ENCODE results near the gene DLK1.

Gene DLK1

DNA sequence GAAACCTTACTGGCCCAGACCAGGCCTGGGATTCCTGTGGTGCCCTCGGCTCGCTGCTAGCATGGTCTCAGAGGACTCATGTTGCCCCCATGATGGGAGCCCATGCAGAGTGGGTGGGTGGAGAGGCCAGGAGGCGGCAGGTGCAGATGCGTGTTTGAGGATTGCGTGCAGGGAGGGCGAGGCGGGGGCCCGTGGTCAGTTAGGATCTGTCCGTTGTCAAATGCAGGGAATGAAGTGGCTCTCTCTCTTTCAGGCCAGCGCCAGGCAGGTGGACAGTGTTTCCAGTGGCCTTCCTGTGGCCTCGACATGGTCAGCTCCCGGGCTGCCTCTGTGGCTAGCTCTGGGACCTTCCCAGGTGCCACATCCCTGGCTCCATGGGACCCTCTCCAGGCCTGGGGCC is 39.3 kb upstream of the DLK1 start:
- no peak overlapping the region for H3K4me3 ChIP-seq (ENCODE audit: control insufficient read depth, low read depth, low read length)
- DNase-seq (ENCODE audit: low read depth) = no peak
- TF ChIP-seq, protein P1, sequence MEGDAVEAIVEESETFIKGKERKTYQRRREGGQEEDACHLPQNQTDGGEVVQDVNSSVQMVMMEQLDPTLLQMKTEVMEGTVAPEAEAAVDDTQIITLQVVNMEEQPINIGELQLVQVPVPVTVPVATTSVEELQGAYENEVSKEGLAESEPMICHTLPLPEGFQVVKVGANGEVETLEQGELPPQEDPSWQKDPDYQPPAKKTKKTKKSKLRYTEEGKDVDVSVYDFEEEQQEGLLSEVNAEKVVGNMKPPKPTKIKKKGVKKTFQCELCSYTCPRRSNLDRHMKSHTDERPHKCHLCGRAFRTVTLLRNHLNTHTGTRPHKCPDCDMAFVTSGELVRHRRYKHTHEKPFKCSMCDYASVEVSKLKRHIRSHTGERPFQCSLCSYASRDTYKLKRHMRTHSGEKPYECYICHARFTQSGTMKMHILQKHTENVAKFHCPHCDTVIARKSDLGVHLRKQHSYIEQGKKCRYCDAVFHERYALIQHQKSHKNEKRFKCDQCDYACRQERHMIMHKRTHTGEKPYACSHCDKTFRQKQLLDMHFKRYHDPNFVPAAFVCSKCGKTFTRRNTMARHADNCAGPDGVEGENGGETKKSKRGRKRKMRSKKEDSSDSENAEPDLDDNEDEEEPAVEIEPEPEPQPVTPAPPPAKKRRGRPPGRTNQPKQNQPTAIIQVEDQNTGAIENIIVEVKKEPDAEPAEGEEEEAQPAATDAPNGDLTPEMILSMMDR (IDR thresholded peaks at IDR 0.05; ENCODE audit: control insufficient read depth, insufficient read depth, low read depth, low read length, missing control alignments) = no peak

DNA sequence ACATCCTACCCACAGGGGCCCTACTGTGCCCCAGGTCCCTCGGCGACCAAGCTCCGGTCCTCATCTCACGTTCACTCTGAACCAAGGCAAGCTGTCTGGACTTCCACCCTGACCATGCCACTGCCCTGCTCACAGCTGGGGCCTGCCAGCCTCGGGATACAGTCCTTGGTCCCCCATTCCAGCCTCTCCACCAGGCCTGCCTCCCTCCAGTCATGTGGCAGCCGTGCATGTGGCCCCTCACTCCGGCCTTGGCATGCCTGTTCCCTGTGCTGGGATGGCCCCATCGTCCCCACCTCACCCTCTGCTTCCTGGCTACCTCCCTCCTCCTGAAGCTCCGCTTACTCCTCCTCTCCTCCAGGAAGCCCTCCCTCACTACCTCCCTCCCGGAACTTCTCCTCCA is 38.6 kb upstream of the DLK1 start:
- DNase-seq (ENCODE audit: low read depth) = no peak
- H3K4me3 ChIP-seq (ENCODE audit: control insufficient read depth, low read depth, low read length) = no peak overlapping the region
- TF ChIP-seq, protein P1 (IDR thresholded peaks at IDR 0.05; ENCODE audit: control insufficient read depth, insufficient read depth, low read depth, low read length, missing control alignments) = no peak

DNA sequence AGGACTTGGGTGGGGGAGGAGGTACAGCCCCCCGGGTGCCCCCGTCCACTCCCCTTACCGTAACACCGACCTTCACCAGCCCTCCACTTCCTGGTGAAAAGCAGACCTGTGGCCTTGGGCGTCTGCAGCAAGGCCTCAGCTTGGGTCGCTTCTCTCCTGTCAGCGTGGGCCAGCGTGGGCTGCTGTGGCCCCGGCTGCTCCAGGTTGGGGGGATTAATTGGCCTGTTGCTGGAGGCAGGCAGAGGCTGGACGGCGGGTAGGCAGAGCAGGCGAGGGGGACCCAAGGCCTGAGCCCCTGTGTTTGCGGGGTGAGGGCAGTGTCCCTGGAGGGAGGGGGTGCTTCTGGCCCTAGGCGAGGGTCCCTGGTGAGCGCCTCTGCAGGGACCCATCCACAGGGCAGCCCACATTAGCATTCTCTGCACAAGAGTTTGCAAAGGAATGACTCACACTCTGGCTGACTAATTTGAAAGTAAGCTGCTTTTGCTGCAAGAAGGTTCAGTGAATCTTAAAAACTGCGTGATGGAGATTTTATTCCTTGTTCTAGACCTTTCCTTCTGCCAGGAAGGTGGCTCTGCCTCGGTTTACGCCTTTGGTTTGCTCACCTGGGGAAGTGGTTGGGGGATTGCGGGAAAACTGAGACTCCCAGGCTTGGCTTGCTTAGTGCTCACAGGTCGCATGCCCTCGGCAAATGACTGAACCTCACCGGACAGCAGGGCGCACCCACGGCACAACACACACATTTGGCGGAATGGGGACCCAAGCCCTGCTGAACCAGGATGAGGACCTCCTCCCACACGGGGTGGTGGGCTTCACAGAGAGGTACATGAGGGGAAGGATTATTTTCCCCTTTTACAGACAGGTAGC is 37.9 kb upstream of the DLK1 start:
- no peak overlapping the region for H3K4me3 ChIP-seq (ENCODE audit: control insufficient read depth, low read depth, low read length)
- TF ChIP-seq, protein P1 (IDR thresholded peaks at IDR 0.05; ENCODE audit: control insufficient read depth, insufficient read depth, low read depth, low read length, missing control alignments) = no peak
- no peak for DNase-seq (ENCODE audit: low read depth)

DNA sequence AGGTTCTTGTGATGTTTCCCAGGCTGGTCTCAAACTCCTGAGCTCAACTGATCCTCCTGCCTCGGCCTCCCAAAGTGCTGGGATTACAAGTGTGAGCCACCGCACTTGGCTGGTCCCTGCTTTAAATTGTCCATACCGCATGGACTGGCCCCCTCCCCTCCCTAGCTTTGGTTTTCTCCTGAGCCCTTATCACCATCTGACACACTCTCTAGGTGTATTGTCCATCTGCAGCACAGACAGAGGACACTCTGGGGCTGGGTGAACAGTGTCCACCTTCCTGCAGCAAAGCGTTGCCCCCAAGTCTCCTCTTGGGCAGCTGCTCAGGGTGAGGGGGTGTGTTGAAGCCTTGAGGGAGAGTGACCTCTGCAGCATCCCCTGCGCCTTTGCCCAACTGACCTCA is 36.0 kb upstream of the DLK1 start:
- no peak overlapping the region for H3K4me3 ChIP-seq (ENCODE audit: control insufficient read depth, low read depth, low read length)
- DNase-seq (ENCODE audit: low read depth) = no peak
- TF ChIP-seq, protein P1 (IDR thresholded peaks at IDR 0.05; ENCODE audit: control insufficient read depth, insufficient read depth, low read depth, low read length, missing control alignments) = no peak

DNA sequence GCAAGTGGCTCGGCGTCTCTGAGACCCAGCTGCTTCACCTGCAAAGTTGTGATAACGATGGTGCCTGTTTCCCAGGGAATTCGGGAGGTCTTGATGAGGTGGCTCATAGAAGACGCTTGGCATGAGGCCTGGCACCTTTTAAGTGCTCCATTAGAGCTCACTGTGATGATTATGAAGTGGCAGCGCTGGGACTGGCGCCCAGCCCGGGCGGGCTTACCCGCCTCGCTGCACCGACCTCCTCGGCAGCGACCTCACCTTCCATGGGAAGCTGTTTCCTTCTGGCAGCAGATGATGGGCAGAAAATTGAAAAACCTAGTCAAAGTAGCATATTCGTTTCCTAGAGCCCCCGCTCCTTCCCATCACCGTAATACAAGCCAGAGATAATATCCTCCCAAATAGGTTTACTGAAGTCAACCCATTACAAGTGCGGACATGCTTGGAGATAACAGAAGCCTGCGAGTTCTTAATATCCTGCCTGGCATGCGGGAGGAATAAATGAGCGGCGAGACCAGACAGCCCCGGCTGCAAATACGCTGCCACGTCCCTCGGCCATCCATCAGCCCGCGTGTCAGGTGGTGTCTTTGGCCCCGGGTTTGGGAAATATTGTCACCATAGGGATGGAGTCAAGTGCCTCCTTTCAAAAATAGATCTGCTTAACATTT is 35.2 kb upstream of the DLK1 start:
- no peak overlapping the region for H3K4me3 ChIP-seq (ENCODE audit: control insufficient read depth, low read depth, low read length)
- TF ChIP-seq, protein P1 (IDR thresholded peaks at IDR 0.05; ENCODE audit: control insufficient read depth, insufficient read depth, low read depth, low read length, missing control alignments) = no peak
- DNase-seq (ENCODE audit: low read depth) = no peak

DNA sequence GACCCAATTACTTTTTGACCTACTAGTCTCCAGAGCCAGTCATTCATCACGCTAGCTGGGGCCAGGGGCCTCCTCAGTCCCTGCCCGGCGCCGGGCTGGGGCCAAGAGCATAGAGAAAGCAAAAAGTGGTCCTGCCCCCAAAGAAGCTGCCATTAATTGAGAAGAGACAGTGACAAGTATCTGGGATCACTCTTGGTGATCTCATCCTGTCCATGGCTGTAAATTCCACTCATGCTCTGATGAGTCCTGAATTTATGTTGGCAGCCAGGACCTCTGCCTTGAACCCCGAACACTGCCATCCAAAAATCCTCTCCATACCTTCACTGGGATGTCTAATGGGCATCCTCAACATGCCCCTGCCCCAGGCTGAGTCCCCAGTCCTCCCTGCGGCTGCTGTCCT is 34.4 kb upstream of the DLK1 start:
- no peak for DNase-seq (ENCODE audit: low read depth)
- TF ChIP-seq, protein P1 (IDR thresholded peaks at IDR 0.05; ENCODE audit: control insufficient read depth, insufficient read depth, low read depth, low read length, missing control alignments) = no peak
- H3K4me3 ChIP-seq (ENCODE audit: control insufficient read depth, low read depth, low read length) = no peak overlapping the region
